GM21529 (cell line): ENCODE measurements around the gene PRSS58.

Experiments
- ATAC-seq: cut with Tn5 transposase; IDR thresholded peaks from one replicate; pipeline ENCODE4 v1.9.1; 2021; ENCODE audit not compliant: unreplicated experiment

PRSS58 gene

GRCh38 chr7:142257958-142258357 lies at the start of gene PRSS58:
Gene PRSS58 (minus strand): TSS chr7:142258058. CDS start chr7:142257707, 351 bp downstream.
- no peak for ATAC-seq

- ATAC-seq: no peak
Measured at GRCh38 chr7:142307246-142307900, 49.5 kb upstream of the PRSS58 start.

GRCh38 chr7:142303650-142304049 lies 45.8 kb upstream of the PRSS58 start:
- no peak for ATAC-seq

GRCh38 chr7:142301923-142302550 lies 44.2 kb upstream of the PRSS58 start:
- peak; percentile 60 for ATAC-seq

- no peak for ATAC-seq
Measured at GRCh38 chr7:142301299-142301698, 43.4 kb upstream of the PRSS58 start.

- no peak for ATAC-seq
Measured at GRCh38 chr7:142300689-142301088, 42.8 kb upstream of the PRSS58 start.

- no peak for ATAC-seq
Measured at GRCh38 chr7:142299237-142299781, 41.5 kb upstream of the PRSS58 start.

GRCh38 chr7:142298627-142299026 lies 40.8 kb upstream of the PRSS58 start:
- ATAC-seq: no peak

GRCh38 chr7:142298009-142298408 lies 40.2 kb upstream of the PRSS58 start:
- no peak for ATAC-seq

- no peak for ATAC-seq
Measured at GRCh38 chr7:142280263-142280662, 22.4 kb upstream of the PRSS58 start.

GRCh38 chr7:142279601-142280000 lies 21.7 kb upstream of the PRSS58 start:
- ATAC-seq: no peak

GRCh38 chr7:142275028-142275427 lies 17.2 kb upstream of the PRSS58 start:
- no peak for ATAC-seq

- ATAC-seq: no peak
Measured at GRCh38 chr7:142272841-142273240, 15.0 kb upstream of the PRSS58 start.

- ATAC-seq: no peak
Measured at GRCh38 chr7:142263598-142264380, 5.9 kb upstream of the PRSS58 start.

- ATAC-seq: no peak
Measured at GRCh38 chr7:142250705-142251104, 7.2 kb downstream of the PRSS58 start.

- no peak for ATAC-seq
Measured at GRCh38 chr7:142249918-142250317, 7.9 kb downstream of the PRSS58 start.

GRCh38 chr7:142248166-142249160 lies 9.4 kb downstream of the PRSS58 start:
- no peak for ATAC-seq

GRCh38 chr7:142243823-142244222 lies 14.0 kb downstream of the PRSS58 start:
- ATAC-seq: no peak

- no peak for ATAC-seq
Measured at GRCh38 chr7:142240546-142240945, 17.3 kb downstream of the PRSS58 start.

GRCh38 chr7:142231716-142232115 lies 26.1 kb downstream of the PRSS58 start:
- ATAC-seq: no peak
